GM18519 (cell line): Measurements from ENCODE around the gene NAT8L.

ENCODE experiments used
- ATAC-seq: cut with Tn5 transposase; IDR thresholded peaks from one replicate; pipeline ENCODE4 v1.9.1; 2021; ENCODE audit warnings: mild to moderate bottlenecking, moderate library complexity; ENCODE audit not compliant: unreplicated experiment, low FRiP score

Gene NAT8L

DNA sequence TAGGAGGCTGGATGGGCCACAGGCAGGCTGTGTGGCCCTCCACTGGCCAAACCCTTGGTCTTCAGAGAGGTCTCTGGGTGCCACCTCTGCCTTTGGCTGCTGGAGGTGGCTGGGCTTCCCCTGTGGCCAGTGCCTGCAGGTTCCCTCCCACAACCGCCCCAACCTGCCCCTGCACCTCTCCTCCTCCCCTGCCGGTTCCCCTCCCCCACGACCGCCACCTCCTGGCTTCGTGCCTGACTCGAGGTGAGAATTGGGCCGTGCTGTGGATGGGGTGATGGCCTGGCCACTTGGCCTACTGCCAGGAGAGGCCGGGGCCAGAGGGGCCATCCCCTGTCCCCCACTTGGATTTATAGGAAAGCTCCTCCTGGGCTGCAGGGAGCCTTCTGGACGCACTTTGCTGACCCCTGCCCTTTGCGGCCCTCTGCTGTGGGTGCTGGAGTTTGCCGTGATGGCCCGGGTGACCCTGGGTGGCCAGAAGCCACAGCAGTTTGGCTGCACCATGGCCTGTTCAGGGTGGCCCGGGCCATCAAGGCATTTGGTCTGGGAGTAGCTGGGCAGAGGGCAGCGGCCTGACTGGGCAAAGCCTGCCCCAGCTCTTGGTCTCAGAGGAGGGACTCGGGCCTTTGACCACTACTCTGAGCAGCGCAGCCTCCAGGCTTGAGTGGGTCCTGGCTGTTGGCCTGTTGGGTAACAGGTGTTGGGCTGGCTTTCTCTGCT lies 3.8 kb downstream of the NAT8L start:
- ATAC-seq = no peak

DNA sequence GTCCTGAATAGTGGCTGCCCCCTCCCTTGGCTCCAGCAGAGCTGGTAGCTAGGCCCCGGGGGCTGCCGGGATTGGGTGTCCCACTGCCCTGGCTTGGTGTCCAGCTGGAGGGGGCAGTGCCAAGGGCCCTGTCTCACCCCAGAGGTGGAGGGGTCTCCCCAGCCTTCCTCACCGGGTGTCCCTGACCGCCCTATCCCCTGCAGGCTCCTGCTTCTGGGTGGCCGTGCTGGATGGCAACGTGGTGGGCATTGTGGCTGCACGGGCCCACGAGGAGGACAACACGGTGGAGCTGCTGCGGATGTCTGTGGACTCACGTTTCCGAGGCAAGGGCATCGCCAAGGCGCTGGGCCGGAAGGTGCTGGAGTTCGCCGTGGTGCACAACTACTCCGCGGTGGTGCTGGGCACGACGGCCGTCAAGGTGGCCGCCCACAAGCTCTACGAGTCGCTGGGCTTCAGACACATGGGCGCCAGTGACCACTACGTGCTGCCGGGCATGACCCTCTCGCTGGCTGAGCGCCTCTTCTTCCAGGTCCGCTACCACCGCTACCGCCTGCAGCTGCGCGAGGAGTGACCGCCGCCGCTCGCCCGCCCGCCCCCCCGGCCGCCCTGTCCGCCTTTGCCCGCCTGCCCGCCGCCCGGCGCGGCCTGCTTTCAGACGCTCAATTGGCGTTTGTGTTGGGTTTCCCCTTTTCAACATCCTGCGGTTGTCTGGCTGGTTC lies 4.6 kb downstream of the NAT8L start:
- ATAC-seq = no peak

DNA sequence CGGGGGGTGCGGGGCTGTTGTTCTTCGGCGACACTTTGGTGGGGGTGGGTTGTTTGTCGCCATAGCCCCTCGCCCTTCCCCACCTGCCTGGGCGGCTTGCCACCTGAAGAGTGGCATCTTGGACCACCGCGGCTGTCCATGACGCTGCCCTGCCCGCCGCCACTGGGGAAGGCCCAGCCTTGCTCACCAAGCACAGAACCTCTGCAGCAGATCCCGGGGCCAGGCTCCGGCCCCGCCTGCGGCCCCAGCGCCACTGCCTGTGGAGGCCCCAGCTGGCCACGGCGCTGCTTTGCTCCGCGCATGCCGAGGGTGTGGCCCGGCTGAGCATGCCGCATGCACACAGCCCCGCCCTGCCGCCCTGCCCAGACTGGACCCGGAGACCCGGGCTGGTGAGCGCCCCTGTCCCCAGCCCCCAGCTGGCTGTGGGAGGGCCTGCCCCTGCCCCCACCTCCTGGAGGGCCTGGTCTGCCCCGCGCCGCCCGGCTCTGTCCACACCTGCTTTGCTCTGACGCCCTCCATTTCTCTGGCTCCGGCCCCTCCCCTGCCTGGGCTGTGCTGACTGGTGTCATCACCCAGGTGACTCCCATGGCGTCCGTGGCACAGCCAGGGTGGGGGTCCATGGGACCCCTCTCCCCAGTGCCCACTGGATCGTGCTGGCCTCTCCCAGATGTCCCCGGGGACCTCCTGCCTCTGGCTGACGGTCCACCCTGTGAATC lies 5.3 kb downstream of the NAT8L start:
- ATAC-seq = no peak

DNA sequence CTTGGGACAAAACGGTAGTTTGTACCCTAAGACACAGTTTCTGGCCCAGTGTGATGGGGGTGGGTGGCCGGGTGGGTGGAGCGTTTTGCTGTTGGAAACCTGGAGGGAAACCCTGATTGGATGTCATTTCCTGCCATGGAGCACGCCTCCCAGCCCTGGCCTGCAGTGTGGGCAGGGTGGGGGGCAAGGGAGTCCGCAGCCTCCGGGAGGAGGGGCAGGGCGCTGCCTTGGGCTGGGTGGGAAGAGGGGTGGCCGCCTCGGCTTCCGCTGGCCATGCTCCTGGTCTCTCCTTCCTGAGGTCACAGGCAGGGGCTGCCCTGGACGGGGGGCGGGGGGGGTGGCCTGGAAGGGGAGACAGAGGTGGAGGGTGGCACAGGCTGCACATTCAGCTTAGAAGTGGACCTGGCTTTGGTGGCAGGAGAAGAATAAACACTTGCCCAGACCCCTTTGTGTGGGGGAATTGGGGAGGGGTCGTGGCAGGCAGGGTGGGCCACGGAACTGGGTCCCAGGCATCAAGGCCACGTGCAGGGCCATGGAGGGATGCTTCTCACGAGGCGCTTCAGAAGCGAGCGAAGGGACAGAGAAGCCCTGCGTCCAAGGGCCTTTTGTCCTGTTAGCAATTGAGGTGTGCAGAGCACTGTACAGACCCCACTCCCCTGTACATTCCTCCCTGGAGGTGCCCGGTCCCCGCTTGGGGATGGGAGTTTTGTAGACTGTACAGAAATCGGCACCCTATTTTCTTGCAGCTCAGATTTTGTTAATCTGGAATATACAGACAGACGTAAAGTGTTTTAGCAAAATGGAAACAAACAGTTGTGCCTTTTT lies 6.2 kb downstream of the NAT8L start:
- ATAC-seq = no peak

DNA sequence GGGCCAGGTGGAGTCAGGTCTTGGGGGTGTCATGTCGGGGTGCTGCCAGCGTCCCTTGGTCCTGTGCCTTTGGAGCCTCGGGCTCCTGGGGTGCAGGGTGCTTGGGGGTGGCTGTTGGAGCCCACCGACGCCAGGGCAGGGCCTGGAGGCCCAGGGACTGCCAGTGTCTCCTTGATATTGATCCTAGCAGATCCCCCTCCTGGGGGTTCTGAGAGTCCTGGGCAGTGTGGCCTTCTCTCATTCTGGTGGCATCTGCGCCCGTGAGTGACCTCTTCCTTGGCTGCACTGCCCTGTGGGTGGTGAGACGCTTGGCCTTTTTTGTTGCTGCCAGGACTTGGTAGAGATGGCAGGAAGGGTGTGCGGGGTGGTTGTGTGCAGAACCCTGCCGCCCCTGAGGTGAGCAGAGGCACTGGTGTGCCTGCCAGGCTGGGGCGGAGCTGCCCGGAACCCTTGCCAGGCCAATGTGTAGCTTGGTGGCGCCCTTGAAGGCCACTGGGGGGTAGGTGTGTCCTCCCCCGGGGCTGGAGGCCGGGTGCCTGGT lies 7.0 kb downstream of the NAT8L start:
- no peak for ATAC-seq

DNA sequence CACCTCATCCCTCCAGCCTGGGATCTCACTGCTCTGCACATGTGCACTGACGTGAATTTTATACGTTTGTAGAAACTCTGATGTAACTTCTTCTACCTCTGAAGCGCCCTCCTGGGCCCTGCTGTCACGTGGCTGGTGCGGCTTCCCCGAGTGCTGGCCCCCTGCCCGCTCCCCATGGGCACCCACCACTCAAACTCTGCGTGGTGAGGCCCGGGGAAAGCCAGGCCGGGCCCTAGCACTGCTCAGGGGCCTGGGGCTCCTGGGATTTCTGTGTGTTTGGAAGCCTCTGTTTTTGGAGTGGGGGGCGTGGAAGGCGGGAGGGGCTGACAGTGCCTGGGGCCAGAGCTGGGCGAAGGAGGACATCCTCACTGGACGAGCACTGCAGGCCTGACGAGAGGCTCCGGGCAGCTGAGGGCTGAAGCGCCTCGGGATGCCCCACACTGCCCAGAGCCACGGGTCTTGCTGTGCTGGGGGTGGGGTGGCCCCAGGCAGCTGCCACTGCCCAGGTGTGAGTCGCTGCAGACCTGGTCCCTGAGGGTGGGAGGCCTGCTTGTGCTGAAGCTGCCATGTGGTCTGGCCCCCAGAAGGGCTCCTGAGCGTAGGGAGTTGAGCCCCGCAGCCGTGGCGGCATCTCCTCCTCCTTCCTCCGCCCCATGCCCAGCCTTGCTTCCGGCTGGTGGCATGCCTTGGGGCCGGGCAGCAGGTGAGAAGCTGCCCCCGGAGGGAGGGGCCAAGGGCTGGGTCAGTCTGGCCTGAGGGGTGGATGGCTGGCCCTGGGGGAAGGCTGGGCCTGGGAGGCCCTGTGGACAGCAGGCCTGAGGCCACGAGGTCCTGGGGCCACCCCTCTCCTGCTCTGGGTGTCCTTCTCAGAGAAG lies 7.7 kb downstream of the NAT8L start:
- ATAC-seq = no peak

DNA sequence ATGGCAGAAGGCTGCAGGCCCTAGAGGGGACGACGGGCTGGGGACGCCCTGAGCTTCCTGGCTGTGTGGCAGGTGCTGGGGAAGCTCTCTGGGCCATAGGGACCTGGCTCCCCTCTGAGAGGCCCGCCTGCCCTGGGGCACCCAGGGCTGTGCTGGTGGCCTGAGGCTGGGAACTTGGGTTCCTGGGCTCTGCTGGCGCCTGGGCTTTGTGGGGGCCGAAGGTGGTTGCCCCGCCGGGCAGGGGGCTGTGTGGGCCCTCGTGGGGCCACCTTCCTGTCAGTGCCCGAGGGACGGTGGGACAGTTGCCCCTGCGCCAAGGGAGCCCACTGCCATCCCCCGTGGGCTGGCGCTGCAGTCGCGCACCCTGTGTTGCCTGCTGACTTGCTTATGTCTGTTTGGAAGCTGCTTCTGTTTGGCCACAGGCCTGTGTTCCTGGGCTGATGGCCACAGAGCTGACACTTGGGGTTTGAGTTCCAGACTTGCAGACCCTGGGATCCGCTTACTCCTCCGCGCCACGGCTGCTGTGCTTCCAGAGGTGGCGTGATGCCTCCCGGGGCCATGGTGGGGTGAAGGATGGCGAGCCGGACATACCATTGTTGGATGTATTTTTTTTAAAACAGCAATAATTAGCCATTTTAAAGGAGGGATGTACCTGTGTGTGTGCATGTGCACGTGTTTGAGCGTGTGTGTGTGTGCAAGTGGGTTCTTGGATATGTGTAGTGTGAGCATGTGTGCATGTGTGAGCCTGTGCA lies 8.5 kb downstream of the NAT8L start:
- no peak for ATAC-seq

DNA sequence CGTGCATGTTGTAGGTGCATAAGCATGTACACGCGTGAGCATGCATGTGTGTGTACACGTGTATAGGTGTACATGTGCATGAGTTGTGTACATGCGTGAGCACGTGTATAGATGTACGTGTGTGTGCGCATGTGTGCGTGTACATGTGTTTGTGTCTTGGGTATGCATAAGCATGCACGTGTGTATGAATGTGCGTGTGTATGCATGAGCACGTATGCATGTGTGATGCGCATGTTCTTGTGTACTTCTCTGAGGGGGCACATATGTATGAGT lies 9.0 kb downstream of the NAT8L start:
- ATAC-seq = no peak

DNA sequence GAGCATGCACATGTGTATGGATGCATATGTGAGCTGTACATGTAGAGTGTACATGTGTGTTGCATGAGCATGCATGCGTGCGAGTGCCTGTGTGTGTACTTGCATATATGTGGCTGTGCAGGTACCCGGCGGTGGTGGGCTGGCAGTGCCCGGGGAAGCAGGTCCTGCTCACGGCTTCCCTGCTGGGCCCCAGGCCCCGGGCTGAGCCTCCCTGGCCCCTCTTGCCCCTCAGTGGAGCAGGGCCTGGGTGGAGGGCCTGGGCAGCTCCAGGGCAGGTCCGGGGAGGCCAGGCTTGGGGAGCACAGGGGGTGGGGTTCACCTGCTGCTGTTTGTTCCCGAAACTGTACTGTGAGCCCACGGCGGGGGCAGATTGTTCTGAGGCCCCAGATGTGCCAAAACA lies 9.4 kb downstream of the NAT8L start:
- ATAC-seq = no peak

DNA sequence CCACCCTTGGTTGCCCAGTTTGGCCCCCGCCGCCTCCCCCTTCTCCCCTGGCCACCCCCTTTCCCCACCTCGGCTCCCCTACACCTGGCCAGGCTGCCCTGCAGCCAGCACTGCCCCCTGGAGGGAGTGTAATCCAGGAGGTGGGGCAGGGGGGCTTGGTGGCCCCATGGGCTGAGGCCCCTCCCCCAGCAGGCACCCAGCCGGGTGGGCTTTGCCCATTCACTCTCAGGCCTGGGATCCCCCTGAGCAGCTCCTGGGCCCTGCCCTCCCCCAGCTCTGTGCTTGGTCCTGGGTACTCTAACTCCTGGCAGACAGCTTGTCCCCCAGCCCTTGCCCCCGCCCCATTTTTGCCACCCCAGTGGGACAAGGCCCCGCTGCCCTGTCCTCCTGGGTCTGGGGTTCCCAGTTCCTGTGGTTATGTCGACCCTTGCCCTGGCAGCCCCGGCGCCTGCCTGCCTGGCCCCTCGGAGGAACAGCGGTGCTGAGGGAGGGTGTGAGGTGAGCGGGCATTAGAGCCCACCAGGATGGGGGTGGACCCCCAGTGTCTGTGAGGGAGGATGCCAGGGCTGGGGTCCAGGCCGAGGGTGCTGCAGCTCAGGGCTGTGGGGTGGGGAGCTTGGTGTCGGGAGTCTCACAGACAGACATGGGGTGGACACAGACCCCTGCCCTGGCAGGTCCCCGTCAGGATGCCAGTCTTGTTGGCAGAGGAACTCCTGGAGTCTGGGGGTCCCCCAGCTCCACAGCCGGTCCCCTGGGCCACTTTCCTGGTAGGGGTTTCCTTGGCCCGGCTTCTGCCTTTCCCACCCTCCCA lies 10.2 kb downstream of the NAT8L start:
- ATAC-seq = no peak

DNA sequence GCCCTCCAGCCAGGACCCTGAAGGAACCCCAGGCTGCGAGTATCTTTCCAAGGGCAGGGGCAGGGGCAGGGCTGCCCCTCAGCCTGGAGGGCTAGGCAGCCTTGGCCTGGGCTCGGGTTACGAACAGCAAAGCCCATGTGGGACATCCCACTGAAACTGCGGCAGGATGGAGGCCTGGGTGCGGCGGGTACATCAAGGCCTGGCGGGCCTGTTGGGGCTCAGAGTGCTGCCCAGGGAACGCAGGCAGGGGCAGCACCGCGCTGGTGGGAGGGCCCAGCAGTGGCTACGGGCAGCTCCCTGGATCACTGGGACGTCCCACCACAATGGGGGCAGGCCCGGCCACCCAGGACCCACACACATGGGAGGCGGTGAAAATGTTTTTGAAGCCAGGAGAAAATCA lies 10.9 kb downstream of the NAT8L start:
- no peak for ATAC-seq

DNA sequence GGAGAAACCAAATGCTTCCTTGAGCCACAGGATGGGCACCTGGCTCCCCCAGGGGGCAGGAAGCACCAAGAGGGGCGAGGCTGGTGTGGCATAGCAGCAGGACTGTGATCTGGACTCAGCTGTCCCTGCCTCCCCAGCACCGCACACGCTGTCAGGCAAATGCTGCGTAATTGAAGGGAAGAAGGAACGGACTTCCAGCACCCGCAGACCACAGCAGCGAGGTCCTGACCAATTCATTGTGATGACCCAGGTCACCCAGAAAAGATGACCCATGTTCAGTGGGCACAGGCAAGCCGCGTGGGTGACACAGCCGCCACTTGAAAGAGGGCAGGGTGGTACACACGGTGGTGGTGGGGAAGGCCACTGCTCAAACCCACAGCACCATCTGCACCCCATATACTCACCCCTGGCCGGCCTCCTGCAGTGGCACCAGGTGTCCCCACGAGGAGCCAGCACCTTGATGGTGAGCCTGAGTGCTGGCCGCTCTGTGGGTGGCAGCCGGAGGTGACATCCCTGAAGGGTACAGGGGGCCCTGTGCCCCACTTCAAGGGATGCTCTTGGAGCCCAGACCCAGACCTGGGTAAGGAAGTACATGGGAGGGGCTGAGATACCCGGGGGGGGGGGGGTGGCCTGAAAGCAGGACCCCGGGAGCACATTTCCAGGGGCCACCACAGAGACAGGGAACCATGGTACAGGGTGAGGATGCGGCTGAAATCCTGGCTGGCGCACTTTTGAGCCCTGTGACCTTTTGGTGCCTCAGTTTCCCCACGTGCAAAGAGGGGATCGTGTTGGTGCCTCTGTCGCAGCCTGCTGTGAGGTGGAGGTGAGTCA lies 11.5 kb downstream of the NAT8L start:
- ATAC-seq = no peak

DNA sequence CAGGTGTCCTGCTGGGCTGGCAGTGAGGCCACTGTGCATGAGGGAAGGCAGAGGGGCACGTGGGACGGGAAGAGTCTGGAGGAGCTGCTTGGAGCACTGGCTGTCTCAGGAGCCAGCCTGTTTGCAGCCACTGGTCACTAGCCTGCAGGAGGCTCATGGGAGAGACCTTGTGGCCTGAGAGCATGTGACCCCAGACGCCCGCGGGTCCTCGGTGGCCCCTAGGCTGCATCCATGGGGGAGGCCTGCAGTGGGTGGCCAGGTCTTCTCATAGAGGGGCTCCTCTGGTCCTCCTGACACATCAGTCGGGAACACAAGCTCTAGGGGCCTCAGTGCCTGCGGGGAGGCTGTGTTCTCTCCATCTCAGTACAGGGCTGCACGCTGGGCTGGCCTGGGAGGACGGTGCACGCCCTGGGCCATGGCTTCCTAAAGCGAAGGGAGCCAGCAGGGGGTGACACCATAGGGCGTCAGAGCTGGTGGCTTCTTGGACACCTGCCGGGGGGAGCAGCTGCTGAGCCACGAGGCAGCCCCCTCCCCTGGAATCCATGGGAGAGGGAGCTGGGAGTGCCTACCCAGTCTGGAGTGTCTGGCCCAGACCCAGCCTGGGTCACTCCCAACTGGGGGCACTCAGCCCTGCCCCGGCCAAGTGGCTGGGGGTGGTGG lies 12.3 kb downstream of the NAT8L start:
- ATAC-seq = no peak

DNA sequence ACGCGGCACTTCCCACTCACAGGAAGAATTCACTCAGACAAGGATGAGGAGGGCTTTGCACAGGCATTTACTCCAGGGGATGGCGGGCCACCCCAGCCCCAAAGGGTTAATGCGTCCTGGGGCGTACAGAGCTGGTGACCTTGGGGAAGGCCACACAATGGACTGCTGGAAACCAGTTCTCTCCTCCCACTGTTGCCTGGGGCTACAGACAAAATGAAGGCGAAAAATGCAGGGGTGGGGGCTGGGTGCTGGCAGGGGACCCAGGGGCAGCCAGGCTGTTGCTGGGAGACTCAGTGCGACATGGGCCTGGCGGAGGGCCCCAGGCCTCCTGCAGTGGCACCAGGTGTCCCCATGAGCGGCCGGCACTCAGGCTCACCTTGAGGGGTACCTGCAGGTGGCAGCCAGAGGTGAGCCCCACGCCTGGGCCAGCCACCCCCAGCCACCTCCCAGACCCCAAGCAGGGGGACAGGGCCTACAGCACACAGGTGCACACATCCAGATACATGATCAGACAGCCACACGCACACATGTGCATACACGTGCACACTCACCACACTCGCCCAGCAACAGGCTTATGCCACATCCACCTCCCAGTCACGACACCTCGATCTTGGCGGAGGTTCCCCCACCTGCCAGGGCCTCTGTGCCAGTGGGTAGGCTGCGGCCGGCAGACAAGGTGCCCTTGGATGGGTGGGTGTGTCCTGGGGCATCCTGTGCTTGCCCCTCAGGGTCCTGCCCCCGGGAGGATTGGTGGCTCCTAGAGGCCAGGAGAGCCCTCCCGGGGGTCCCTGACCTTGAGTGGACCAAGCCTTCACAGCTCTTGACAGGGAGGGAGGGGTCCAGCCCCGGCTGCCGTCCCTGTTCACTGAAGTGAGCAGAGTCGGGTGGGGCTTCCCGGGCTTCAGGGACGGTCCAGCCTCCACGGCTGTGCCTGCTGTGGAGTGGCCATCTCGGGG lies 13.1 kb downstream of the NAT8L start:
- no peak for ATAC-seq

DNA sequence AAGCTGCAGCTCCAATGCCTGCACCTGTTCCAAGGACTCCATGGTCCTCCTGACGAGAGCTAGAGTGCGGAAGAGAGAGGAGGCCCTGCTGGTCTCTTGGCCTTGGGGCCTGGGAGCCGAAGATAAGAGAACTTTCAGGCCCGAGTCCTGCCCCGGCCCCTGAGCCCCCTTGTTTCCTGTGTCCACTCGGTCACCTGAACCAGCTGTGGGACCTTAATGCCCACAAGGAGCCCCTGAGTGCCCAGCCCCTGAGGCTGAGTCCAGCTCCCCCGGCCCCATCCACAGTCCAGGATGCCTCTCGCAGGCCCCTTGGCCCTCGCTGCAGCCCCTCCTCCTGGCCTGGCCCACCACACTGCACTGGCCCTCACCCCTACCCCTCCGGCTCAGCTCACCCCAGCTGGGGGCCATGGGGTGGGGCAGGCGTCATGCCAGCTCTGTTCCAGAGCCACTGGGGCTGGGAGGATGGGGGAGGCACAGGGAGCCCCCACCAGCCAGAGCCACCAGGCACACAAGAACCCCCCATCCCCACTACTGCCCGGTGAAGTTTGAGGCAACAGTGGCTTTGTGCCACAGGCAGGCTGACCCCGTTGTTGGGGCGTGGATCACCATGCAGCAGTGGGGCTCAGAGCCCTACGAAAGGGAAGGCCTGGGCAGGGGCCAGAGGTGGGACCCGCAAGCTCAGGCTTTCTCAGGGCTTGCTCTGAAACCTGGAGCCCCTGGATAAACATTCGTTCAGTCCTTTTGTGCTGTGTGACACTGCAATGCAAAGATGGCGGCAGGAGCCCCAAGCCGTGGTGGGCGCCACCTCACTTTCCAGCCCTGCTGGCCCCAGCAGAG lies 14.1 kb downstream of the NAT8L start:
- ATAC-seq = no peak
